Measurements from ENCODE around the gene CEP83. TPM values are rescaled to one million over a fixed set of nuclear protein-coding genes. Genes with fewer than 3 reads are reported as not detected.
A peak's percentile ranks its signal among the peaks of the same experiment; 100 is the strongest.

CEP83 gene
- total and polyA plus RNA-seq, 2 donors from 2014 or later, result 3.2 to 17.1 TPM

- no peak for TF ChIP-seq CTCF (IDR thresholded peaks at IDR 0.05; ENCODE audit: borderline replicate concordance, extremely low read depth, insufficient read depth)
- H3K4me3 ChIP-seq (ENCODE audit: low read length in 3 of 3), result no peak overlapping the region
- H3K4me1 ChIP-seq (ENCODE audit: control insufficient read depth in 2 of 3, insufficient read depth in 2 of 3, low read depth in 1 of 3, low read length in 3 of 3), result peaks cover 0 to 8% (median 0%) of the 10 kb centered on the region in 3 donors
- DNase-seq, result no peak
- no peak overlapping the region for H3K9ac ChIP-seq (ENCODE audit: low read length in 3 of 3)
- no peaks in the 10 kb centered on the region for H3K9me3 ChIP-seq (ENCODE audit: control insufficient read depth in 2 of 3, insufficient read depth in 1 of 3, low read length in 3 of 3)
- FAIRE-seq, result no peak
- no peaks in the 10 kb centered on the region for H3K27me3 ChIP-seq (ENCODE audit: control insufficient read depth, insufficient read depth, low read length)
- no peak overlapping the region for H3K27ac ChIP-seq (ENCODE audit: low read depth in 2 of 2, low read length in 2 of 2)
- intact Hi-C loops (cut with DNase I), result no loop called here
- H3K36me3 ChIP-seq (ENCODE audit: control insufficient read depth in 2 of 3, insufficient read depth in 3 of 3, low read length in 3 of 3), result peaks cover 0 to 16% (median 8%) of the 10 kb centered on the region in 3 donors
Observed at GRCh38 chr12:94308612-94309011, 151.1 kb downstream of the CEP83 start.

- H3K27me3 ChIP-seq (ENCODE audit: control insufficient read depth, insufficient read depth, low read length), result no peaks in the 10 kb centered on the region
- H3K36me3 ChIP-seq (ENCODE audit: control insufficient read depth in 2 of 3, insufficient read depth in 3 of 3, low read length in 3 of 3), result peaks cover 0 to 16% (median 8%) of the 10 kb centered on the region in 3 donors
- no peak overlapping the region for H3K4me3 ChIP-seq (ENCODE audit: low read length in 3 of 3)
- TF ChIP-seq CTCF (IDR thresholded peaks at IDR 0.05; ENCODE audit: borderline replicate concordance, extremely low read depth, insufficient read depth), result no peak
- no peak overlapping the region for H3K27ac ChIP-seq (ENCODE audit: low read depth in 2 of 2, low read length in 2 of 2)
- peaks cover 0 to 8% (median 0%) of the 10 kb centered on the region in 3 donors for H3K4me1 ChIP-seq (ENCODE audit: control insufficient read depth in 2 of 3, insufficient read depth in 2 of 3, low read depth in 1 of 3, low read length in 3 of 3)
- intact Hi-C loops (cut with DNase I), result no loop called here
- FAIRE-seq (no peak), DNase-seq (no peak)
- H3K9ac ChIP-seq (ENCODE audit: low read length in 3 of 3), result no peak overlapping the region
- H3K9me3 ChIP-seq (ENCODE audit: control insufficient read depth in 2 of 3, insufficient read depth in 1 of 3, low read length in 3 of 3), result no peaks in the 10 kb centered on the region
Observed at GRCh38 chr12:94305130-94305957, 154.3 kb downstream of the CEP83 start.

GRCh38 chr12:94304566-94305061 is 155.1 kb downstream of the CEP83 start:
- TF ChIP-seq CTCF (IDR thresholded peaks at IDR 0.05; ENCODE audit: borderline replicate concordance, extremely low read depth, insufficient read depth), result no peak
- peaks cover 0 to 8% (median 0%) of the 10 kb centered on the region in 3 donors for H3K4me1 ChIP-seq (ENCODE audit: control insufficient read depth in 2 of 3, insufficient read depth in 2 of 3, low read depth in 1 of 3, low read length in 3 of 3)
- intact Hi-C loops (cut with DNase I), result no loop called here
- no peaks in the 10 kb centered on the region for H3K9me3 ChIP-seq (ENCODE audit: control insufficient read depth in 2 of 3, insufficient read depth in 1 of 3, low read length in 3 of 3)
- FAIRE-seq, result no peak
- peaks cover 0 to 16% (median 8%) of the 10 kb centered on the region in 3 donors for H3K36me3 ChIP-seq (ENCODE audit: control insufficient read depth in 2 of 3, insufficient read depth in 3 of 3, low read length in 3 of 3)
- no peak overlapping the region for H3K27ac ChIP-seq (ENCODE audit: low read depth in 2 of 2, low read length in 2 of 2)
- DNase-seq, result peak in 1 of 5 donors; percentile 22
- H3K27me3 ChIP-seq (ENCODE audit: control insufficient read depth, insufficient read depth, low read length), result no peaks in the 10 kb centered on the region
- H3K4me3 ChIP-seq (ENCODE audit: low read length in 3 of 3), result no peak overlapping the region
- no peak overlapping the region for H3K9ac ChIP-seq (ENCODE audit: low read length in 3 of 3)

Data from kidney (tissue), 14 donors.